Measurements from ENCODE around the gene PTPRN2. TPM values are rescaled to one million over a fixed set of nuclear protein-coding genes. Genes with fewer than 3 reads are reported as not detected.
A peak's percentile ranks its signal among the peaks of the same experiment; 100 is the strongest.
"Not testable (repeated sequence)": the region's sequence is repeated elsewhere in the genome, so short reads cannot be mapped to it uniquely, and the experiment has no call there.

Gene PTPRN2
- total RNA-seq, 5 donors from 2014 or later (not counting 1 experiment from before 2014, with no cell fraction given) = 0.60 to 1.7 (median 0.82) TPM

DNA sequence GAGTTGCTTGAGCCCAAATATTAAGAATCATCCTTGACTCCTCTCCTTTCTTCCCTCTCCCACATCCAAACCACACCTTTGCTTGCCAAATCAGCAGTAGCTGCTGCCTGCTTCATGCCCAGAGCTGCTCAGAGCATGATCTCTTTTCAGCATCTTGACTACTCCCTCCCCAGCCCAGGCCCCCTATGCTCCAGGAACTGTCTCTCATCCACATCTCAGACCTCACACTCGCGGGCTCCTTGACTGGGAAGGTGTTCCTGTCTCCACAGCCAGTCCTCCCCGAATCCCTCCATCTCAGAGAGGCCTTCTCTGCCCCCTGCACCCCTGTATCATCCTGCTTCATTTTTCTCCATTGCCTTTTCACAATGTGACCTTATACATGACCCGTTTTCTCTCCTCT lies 1093.8 kb downstream of the PTPRN2 start:
- DNase-seq (no peak), ATAC-seq (replicated peaks in 1 of 4) (no peak)
- ChIA-PET CTCF (no interaction called here), POLR2A (interaction anchor here in 1 of 2 donors (1.0 kb wide), 1 partner anchor 12 kb away, joined by 3 read pairs; no protein-coding TSS in a partner anchor)
- peaks cover 35 to 40% (median 37%) of the 10 kb centered on the region in 3 donors for H3K4me1 Mint-ChIP-seq
- peaks cover 0 to 7% of the 10 kb centered on the region in 2 donors for H3K27me3 Mint-ChIP-seq
- no peaks in the 10 kb centered on the region for H3K36me3 Mint-ChIP-seq
- no peak overlapping the region for H3K27ac Mint-ChIP-seq
- Histone ChIP-seq H3K27ac (ENCODE audit: low read length) (no peak overlapping the region), H3K4me1 (ENCODE audit: control insufficient read depth in 1 of 2, extremely low read depth in 1 of 2, insufficient read depth in 2 of 2, low read length in 2 of 2) (peaks cover 11 to 18% of the 10 kb centered on the region in 2 experiments), H3K27me3 (replicated peaks in 1 of 2; ENCODE audit: control insufficient read depth in 2 of 2, extremely low read depth in 1 of 2, insufficient read depth in 2 of 2, low read length in 1 of 2) (peaks cover 0 to 16% of the 10 kb centered on the region in 2 experiments), H3K36me3 (ENCODE audit: control insufficient read depth in 2 of 2, extremely low read depth in 1 of 2, insufficient read depth in 1 of 2, low read length in 1 of 2) (no peaks in the 10 kb centered on the region), H3K4me3 (ENCODE audit: control insufficient read depth in 1 of 2, extremely low read depth in 1 of 2, low read length in 1 of 2) (no peak overlapping the region), H3K9me3 (no peaks in the 10 kb centered on the region)
- H3K9me3 Mint-ChIP-seq = peaks cover 0 to 7% (median 3%) of the 10 kb centered on the region in 3 donors
- no peak overlapping the region for H3K4me3 Mint-ChIP-seq
- 88% methylated on average over 2 of the region's 4 CpGs for WGBS (ENCODE audit: insufficient coverage)

DNA sequence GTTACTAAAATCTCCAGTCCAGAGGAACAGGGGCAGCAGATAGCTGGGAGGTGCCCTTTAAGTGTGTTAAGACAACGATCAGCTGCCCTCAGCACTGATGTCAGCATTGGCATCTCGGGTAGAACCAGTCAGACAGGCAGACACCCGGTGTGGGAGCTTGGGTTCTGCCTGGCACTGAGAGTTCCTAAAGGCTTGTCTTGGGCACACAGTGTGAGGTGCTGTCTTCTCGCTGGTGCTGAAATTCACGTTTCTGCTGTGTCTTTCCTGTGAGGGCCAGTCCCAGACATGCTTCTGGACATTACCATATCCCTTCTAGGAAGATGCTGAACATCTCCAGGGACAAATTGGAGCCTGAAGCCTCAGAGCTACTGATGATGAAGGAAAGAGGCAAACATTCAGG lies 1094.6 kb downstream of the PTPRN2 start:
- no peaks in the 10 kb centered on the region for H3K9me3 ChIP-seq
- ATAC-seq (replicated peaks in 1 of 4) (no peak), DNase-seq (peak in 2 of 35 experiments; percentile 4 to 7)
- H3K4me1 Mint-ChIP-seq = peaks cover 35 to 39% (median 37%) of the 10 kb centered on the region in 3 donors
- POLR2A ChIA-PET = interaction anchor here in 1 of 2 donors (1.0 kb wide), 1 partner anchor 13 kb away, joined by 3 read pairs; no protein-coding TSS in a partner anchor
- no peak overlapping the region for H3K4me3 ChIP-seq (ENCODE audit: control insufficient read depth in 1 of 2, extremely low read depth in 1 of 2, low read length in 1 of 2)
- peaks cover 11 to 19% of the 10 kb centered on the region in 2 experiments for H3K4me1 ChIP-seq (ENCODE audit: control insufficient read depth in 1 of 2, extremely low read depth in 1 of 2, insufficient read depth in 2 of 2, low read length in 2 of 2)
- H3K36me3 Mint-ChIP-seq = no peaks in the 10 kb centered on the region
- CTCF ChIA-PET = no interaction called here
- H3K27me3 ChIP-seq (replicated peaks in 1 of 2; ENCODE audit: control insufficient read depth in 2 of 2, extremely low read depth in 1 of 2, insufficient read depth in 2 of 2, low read length in 1 of 2) = peaks cover 0 to 16% of the 10 kb centered on the region in 2 experiments
- no peaks in the 10 kb centered on the region for H3K36me3 ChIP-seq (ENCODE audit: control insufficient read depth in 2 of 2, extremely low read depth in 1 of 2, insufficient read depth in 1 of 2, low read length in 1 of 2)
- no peak overlapping the region for H3K27ac Mint-ChIP-seq
- 83% methylated on average over 4 of the region's 5 CpGs for WGBS (ENCODE audit: insufficient coverage)
- H3K9me3 Mint-ChIP-seq = peaks cover 0 to 7% (median 3%) of the 10 kb centered on the region in 3 donors
- H3K27ac ChIP-seq (ENCODE audit: low read length) = no peak overlapping the region
- no peak overlapping the region for H3K4me3 Mint-ChIP-seq
- peaks cover 0 to 7% of the 10 kb centered on the region in 2 donors for H3K27me3 Mint-ChIP-seq

- Histone ChIP-seq H3K4me3 (ENCODE audit: control insufficient read depth in 1 of 2, extremely low read depth in 1 of 2, low read length in 1 of 2) (peak overlapping the region in 1 of 2 donors; percentile 28), H3K27me3 (replicated peaks in 1 of 2; ENCODE audit: control insufficient read depth in 2 of 2, extremely low read depth in 1 of 2, insufficient read depth in 2 of 2, low read length in 1 of 2) (peaks cover 0 to 20% of the 10 kb centered on the region in 2 experiments), H3K4me1 (ENCODE audit: control insufficient read depth in 1 of 2, extremely low read depth in 1 of 2, insufficient read depth in 2 of 2, low read length in 2 of 2) (peaks cover 11 to 22% of the 10 kb centered on the region in 2 experiments), H3K27ac (ENCODE audit: low read length) (peak overlapping the region; percentile 39), H3K9me3 (no peaks in the 10 kb centered on the region), H3K36me3 (ENCODE audit: control insufficient read depth in 2 of 2, extremely low read depth in 1 of 2, insufficient read depth in 1 of 2, low read length in 1 of 2) (no peaks in the 10 kb centered on the region)
- ATAC-seq (replicated peaks in 1 of 4) (peak; percentile 93 to 98 (median 96)), DNase-seq (peak in 30 of 35 experiments; percentile 18 to 80 (median 40))
- Mint-ChIP-seq H3K27me3 (peaks cover 0 to 7% of the 10 kb centered on the region in 2 donors), H3K4me3 (peak overlapping the region in 2 of 3 donors; percentile 10 to 54), H3K4me1 (peaks cover 35 to 46% (median 44%) of the 10 kb centered on the region in 3 donors), H3K27ac (peak overlapping the region; percentile 9 to 86), H3K36me3 (no peaks in the 10 kb centered on the region), H3K9me3 (peaks cover 0 to 7% (median 3%) of the 10 kb centered on the region in 3 donors)
- ChIA-PET POLR2A (interaction anchor here in 1 of 2 donors (0.6 kb wide), 1 partner anchor 16 kb away, joined by 3 read pairs; no protein-coding TSS in a partner anchor), CTCF (interaction anchor here (0.5 to 0.6 kb wide), 2 partner anchors 55 to 148 kb away, joined by 3 read pairs; no protein-coding TSS in a partner anchor)
- 0% methylated on average over 2 of the region's 8 CpGs for WGBS (ENCODE audit: insufficient coverage)
Measured at GRCh38 chr7:157490465-157490912, 1097.1 kb downstream of the PTPRN2 start.

- H3K27me3 ChIP-seq (replicated peaks in 1 of 2; ENCODE audit: control insufficient read depth in 2 of 2, extremely low read depth in 1 of 2, insufficient read depth in 2 of 2, low read length in 1 of 2) = peaks cover 0 to 25% of the 10 kb centered on the region in 2 experiments
- not testable (repeated sequence) for H3K9me3 Mint-ChIP-seq; H3K9me3 ChIP-seq; H3K36me3 ChIP-seq (ENCODE audit: control insufficient read depth in 2 of 2, extremely low read depth in 1 of 2, insufficient read depth in 1 of 2, low read length in 1 of 2); H3K4me3 ChIP-seq (ENCODE audit: control insufficient read depth in 1 of 2, extremely low read depth in 1 of 2, low read length in 1 of 2); ATAC-seq (replicated peaks in 1 of 4); H3K36me3 Mint-ChIP-seq; H3K4me3 Mint-ChIP-seq; H3K27me3 Mint-ChIP-seq; H3K27ac ChIP-seq (ENCODE audit: low read length)
- 50% methylated on average over 1 of the region's 3 CpGs for WGBS (ENCODE audit: insufficient coverage)
- ChIA-PET CTCF (interaction anchor here in 1 of 2 donors (0.5 kb wide), 1 partner anchor 54 kb away, joined by 3 read pairs; no protein-coding TSS in a partner anchor), POLR2A (interaction anchor here in 1 of 2 donors (0.6 kb wide), 1 partner anchor 16 kb away, joined by 3 read pairs; no protein-coding TSS in a partner anchor)
- peaks cover 11 to 28% of the 10 kb centered on the region in 2 experiments for H3K4me1 ChIP-seq (ENCODE audit: control insufficient read depth in 1 of 2, extremely low read depth in 1 of 2, insufficient read depth in 2 of 2, low read length in 2 of 2)
- H3K27ac Mint-ChIP-seq = peak overlapping the region; percentile 34 to 86
- peaks cover 36 to 49% (median 49%) of the 10 kb centered on the region in 3 donors for H3K4me1 Mint-ChIP-seq
- DNase-seq = peak in 1 of 35 experiments; percentile 0
Measured at GRCh38 chr7:157489870-157490269, 1097.8 kb downstream of the PTPRN2 start.

Other genes starting within 250 kb of the PTPRN2 start
- 10 to 100 TPM in 3 of 5 donors, 1 to 10 TPM in 2; 6.2 to 14.7 (median 11.9) TPM for gene NCAPG2, start 117.0 kb upstream of the PTPRN2 start, total RNA-seq
- gene ESYT2, start 241.7 kb upstream of the PTPRN2 start, total RNA-seq = 100 to 1,000 TPM in 4 of 5 donors, 10 to 100 TPM in 1; 99.0 to 122 (median 116) TPM